B cell (primary cell): Measurements from ENCODE around the gene METTL5. TPM values are rescaled to one million over a fixed set of nuclear protein-coding genes. Genes with fewer than 3 reads are reported as not detected.
A peak's percentile ranks its signal among the peaks of the same experiment; 100 is the strongest.
"Not testable (repeated sequence)": the region's sequence is repeated elsewhere in the genome, so short reads cannot be mapped to it uniquely, and the experiment has no call there.

Source experiments
- ATAC-seq: fragments of 200-7000 bp; cut with Tn5 transposase; one replicate; pipeline ENCODE4 v1.10.0; 2021; ENCODE audit warnings: low read depth, mild to moderate bottlenecking, moderate number of reproducible peaks, moderate library complexity
- CTCF ChIA-PET: fragments of 350-600 bp; sonication (Branson Sonifier 250); formaldehyde crosslinking; loops from one replicate; lab custom pipeline; 2021; ENCODE audit warnings: antibody characterized with exemption, inconsistent platforms; lab: Charles Lee
- POLR2A ChIA-PET: fragments of 350-600 bp; sonication (Branson Sonifier 250); formaldehyde crosslinking; loops from one replicate; lab custom pipeline; 2021; ENCODE audit warnings: antibody characterized with exemption; lab: Charles Lee
- DNase-seq: peaks from one replicate; pipeline ENCODE4 v3.0.0; 2013
- H2AFZ ChIP-seq: 2 replicates; pipeline ENCODE4 v1.6.1; 2012; ENCODE audit warnings: mild to moderate bottlenecking, low read depth, low read length; ENCODE audit not compliant: insufficient read depth, poor library complexity, severe bottlenecking
- H3K27ac ChIP-seq, 2 donors: 1 replicate in 1 of 2; 2 replicates in 1 of 2; pipeline ENCODE4 v1.5.1; 2012 to 2013; ENCODE audit warnings: low read length in 2 of 2, mild to moderate bottlenecking in 2 of 2, moderate library complexity in 1 of 2
- H3K27me3 ChIP-seq, 4 experiments: fragments of 200-600 bp in 1 of 4; sonication (generic) in 1 of 4; replicated peaks in 1 of 4; 1 replicate in 2 of 4; 2 replicates in 2 of 4; pipeline versions ENCODE4 v1.6.1 to v1.7.0; 2013 to 2016; ENCODE audit warnings: low read length in 3 of 4, mild to moderate bottlenecking in 2 of 4, mixed read lengths in 1 of 4, moderate library complexity in 1 of 4; ENCODE audit not compliant: insufficient read depth in 4 of 4, control insufficient read depth in 3 of 4; ENCODE audit errors: control extremely low read depth in 1 of 4
- H3K36me3 ChIP-seq, 2 experiments: replicated peaks in 1 of 2; 1 replicate in 1 of 2; 2 replicates in 1 of 2; pipeline versions ENCODE4 v1.6.1 to v1.7.1; 2013; ENCODE audit warnings: low read length in 1 of 2; ENCODE audit not compliant: insufficient read depth in 2 of 2, control insufficient read depth in 1 of 2; ENCODE audit errors: control extremely low read depth in 1 of 2, extremely low read depth in 1 of 2
- H3K4me1 ChIP-seq, 2 donors: fragments of 200-600 bp in 1 of 2; sonication (generic) in 1 of 2; 1 replicate in 1 of 2; 2 replicates in 1 of 2; pipeline versions ENCODE4 v1.5.1 to v1.6.1; 2013 to 2017; ENCODE audit warnings: low read length in 2 of 2; ENCODE audit not compliant: control insufficient read depth in 2 of 2, insufficient read depth in 2 of 2
- H3K4me2 ChIP-seq: replicated peaks from 2 replicates; pipeline ENCODE3; 2012; ENCODE audit warnings: mild to moderate bottlenecking, low read depth, low read length; ENCODE audit not compliant: poor library complexity, severe bottlenecking
- H3K4me3 ChIP-seq, 5 experiments: fragments of 200-600 bp in 1 of 5; sonication (generic) in 1 of 5; 1 replicate in 3 of 5; 2 replicates in 2 of 5; pipeline versions ENCODE4 v1.5.1 to v1.7.0; 2011 to 2016; ENCODE audit warnings: low read length in 4 of 5, mild to moderate bottlenecking in 4 of 5, low read depth in 2 of 5, control low read depth in 1 of 5, moderate library complexity in 1 of 5; ENCODE audit not compliant: insufficient read depth in 1 of 5; ENCODE audit errors: control extremely low read depth in 1 of 5, extremely low read depth in 1 of 5
- H3K79me2 ChIP-seq: fragments of 200-600 bp; sonication (generic); one replicate; pipeline ENCODE4 v1.6.0; 2016; ENCODE audit warnings: low read length; ENCODE audit not compliant: control insufficient read depth, insufficient read depth
- H3K9ac ChIP-seq: fragments of 200-600 bp; sonication (generic); 2 replicates; pipeline ENCODE4 v1.6.1; 2017; ENCODE audit warnings: mild to moderate bottlenecking, low read length, moderate library complexity
- H3K9me3 ChIP-seq, 3 donors: one replicate each; pipeline versions ENCODE4 v1.6.1 to v1.7.1; 2013; ENCODE audit warnings: low read length in 2 of 3; ENCODE audit not compliant: control insufficient read depth in 2 of 3, insufficient read depth in 1 of 3; ENCODE audit errors: control extremely low read depth in 1 of 3
- H4K20me1 ChIP-seq: 2 replicates; pipeline ENCODE4 v1.6.0; 2012; ENCODE audit warnings: mild to moderate bottlenecking, low read length; ENCODE audit not compliant: insufficient read depth, control insufficient read depth, poor library complexity, severe bottlenecking
- H3K27ac Mint-ChIP-seq: one replicate; pipeline ENCODE4 v1.8.0; 2021; ENCODE audit warnings: mixed read lengths
- H3K27me3 Mint-ChIP-seq: one replicate; pipeline ENCODE4 v1.8.0; 2021; ENCODE audit warnings: mixed read lengths
- H3K4me1 Mint-ChIP-seq: one replicate; pipeline ENCODE4 v1.8.0; 2021; ENCODE audit warnings: mixed read lengths
- H3K4me3 Mint-ChIP-seq: one replicate; pipeline ENCODE4 v1.8.0; 2021; ENCODE audit warnings: mixed read lengths
- H3K9me3 Mint-ChIP-seq: one replicate; pipeline ENCODE4 v1.8.0; 2022; ENCODE audit warnings: mixed read lengths; ENCODE audit not compliant: insufficient read depth
- EZH2 ChIP-seq: IDR thresholded peaks from 2 replicates; pipeline ENCODE4 v1.6.1; 2012; ENCODE audit warnings: borderline replicate concordance, low read depth, mild to moderate bottlenecking, moderate library complexity, low read length; ENCODE audit not compliant: insufficient read depth, poor library complexity, severe bottlenecking
- WGBS: methylation state at CpG from one replicate; pipeline ENCODE4 v1.1.5; 2013; ENCODE audit warnings: missing lambda C conversion rate; ENCODE audit not compliant: insufficient coverage; 5-methylcytosine and 5-hydroxymethylcytosine counted together
- intact Hi-C: fragments of 100-400 bp; cut with micrococcal nuclease; formaldehyde crosslinking; loops from one replicate; pipeline ENCODE4 v1.10.0; 2022
- polyA plus RNA-seq: library from polyadenylated mRNA; depleted of rRNA; stranded (reverse); fragments of >200 nt; gene quantifications from 2 replicates; pipeline ENCODE4 v1.2.3, GENCODE V29; 2012
- total RNA-seq, 2 donors: library from RNA; stranded (reverse); fragments of 120-200 nt in 1 of 2; gene quantifications; 1 replicate in 1 of 2; 2 replicates in 1 of 2; pipeline versions ENCODE4 v1.2.3 to v1.2.4, GENCODE V29; 2013 to 2022
- TF ChIP-seq, protein P1 (sequence below): fragments of 200-600 bp; IDR thresholded peaks from one replicate; pipeline ENCODE4 v1.8.0; 2022; ENCODE audit warnings: antibody characterized with exemption, mild to moderate bottlenecking

METTL5 gene
- total and polyA plus RNA-seq, 2 donors (not counting 1 experiment from before 2014, with no cell fraction given), result 12.7 to 36.4 TPM

DNA sequence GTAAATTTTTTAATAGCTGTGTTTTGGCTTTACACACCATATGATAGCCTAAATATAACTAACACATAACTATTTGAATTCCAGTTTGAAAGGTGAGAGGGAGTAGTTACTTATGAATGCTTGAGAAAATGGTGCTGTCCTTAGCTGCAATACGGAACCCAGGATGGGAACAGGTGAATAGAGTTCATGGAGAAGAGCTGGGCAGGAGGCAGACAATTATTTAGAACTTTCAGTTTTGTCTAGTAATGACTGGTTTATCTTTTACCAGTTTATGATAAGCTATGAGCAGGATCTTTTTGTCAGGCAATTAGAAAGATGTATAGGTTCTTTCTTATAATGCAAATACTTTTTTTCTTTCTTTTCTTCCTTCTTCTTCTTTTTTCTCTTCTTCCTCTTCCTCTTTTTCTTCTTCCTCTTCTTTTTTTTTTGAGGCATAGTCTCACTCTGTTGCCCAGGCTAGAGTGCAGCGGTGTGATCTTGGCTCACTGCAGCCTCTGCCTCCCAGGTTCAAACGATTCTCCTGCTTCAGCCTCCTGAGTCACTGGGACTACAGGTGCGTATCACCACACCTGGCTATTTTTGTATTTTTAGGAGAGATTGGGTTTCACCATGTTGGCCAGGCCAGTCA is 28.4 kb upstream of the METTL5 start:
- TF ChIP-seq EZH2, result no peak
- TF ChIP-seq, protein P1, sequence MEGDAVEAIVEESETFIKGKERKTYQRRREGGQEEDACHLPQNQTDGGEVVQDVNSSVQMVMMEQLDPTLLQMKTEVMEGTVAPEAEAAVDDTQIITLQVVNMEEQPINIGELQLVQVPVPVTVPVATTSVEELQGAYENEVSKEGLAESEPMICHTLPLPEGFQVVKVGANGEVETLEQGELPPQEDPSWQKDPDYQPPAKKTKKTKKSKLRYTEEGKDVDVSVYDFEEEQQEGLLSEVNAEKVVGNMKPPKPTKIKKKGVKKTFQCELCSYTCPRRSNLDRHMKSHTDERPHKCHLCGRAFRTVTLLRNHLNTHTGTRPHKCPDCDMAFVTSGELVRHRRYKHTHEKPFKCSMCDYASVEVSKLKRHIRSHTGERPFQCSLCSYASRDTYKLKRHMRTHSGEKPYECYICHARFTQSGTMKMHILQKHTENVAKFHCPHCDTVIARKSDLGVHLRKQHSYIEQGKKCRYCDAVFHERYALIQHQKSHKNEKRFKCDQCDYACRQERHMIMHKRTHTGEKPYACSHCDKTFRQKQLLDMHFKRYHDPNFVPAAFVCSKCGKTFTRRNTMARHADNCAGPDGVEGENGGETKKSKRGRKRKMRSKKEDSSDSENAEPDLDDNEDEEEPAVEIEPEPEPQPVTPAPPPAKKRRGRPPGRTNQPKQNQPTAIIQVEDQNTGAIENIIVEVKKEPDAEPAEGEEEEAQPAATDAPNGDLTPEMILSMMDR, result no peak
- no peak overlapping the region for H3K4me3 ChIP-seq
- H3K27me3 ChIP-seq, result no peaks in the 10 kb centered on the region
- Mint-ChIP-seq H3K4me1 (peaks cover 20% of the 10 kb centered on the region), H3K27ac (no peak overlapping the region), H3K27me3 (no peaks in the 10 kb centered on the region), H3K4me3 (peak overlapping the region; percentile 21), H3K9me3 (peaks cover 3% of the 10 kb centered on the region)
- peak overlapping the region in 1 of 2 donors; percentile 28 for H3K27ac ChIP-seq
- H3K36me3 ChIP-seq, result no peaks in the 10 kb centered on the region
- CTCF ChIA-PET, result no interaction called here
- peaks cover 10% of the 10 kb centered on the region for H4K20me1 ChIP-seq
- H3K79me2 ChIP-seq, result peaks cover 31% of the 10 kb centered on the region
- peaks cover 3 to 8% of the 10 kb centered on the region in 2 donors for H3K4me1 ChIP-seq
- POLR2A ChIA-PET, result interaction anchor here (0.7 kb wide), 1 partner anchor 21 kb away, joined by 8 read pairs; no protein-coding TSS in a partner anchor
- H2AFZ ChIP-seq, result no peak overlapping the region
- H3K9me3 ChIP-seq, result peaks cover 0 to 25% (median 0%) of the 10 kb centered on the region in 3 donors
- DNase-seq, result no peak
- peak overlapping the region; percentile 23 for H3K4me2 ChIP-seq
- 100% methylated on average over 1 of the region's 4 CpGs for WGBS
- intact Hi-C loops, result no loop called here
- no peak for ATAC-seq
- no peak overlapping the region for H3K9ac ChIP-seq

DNA sequence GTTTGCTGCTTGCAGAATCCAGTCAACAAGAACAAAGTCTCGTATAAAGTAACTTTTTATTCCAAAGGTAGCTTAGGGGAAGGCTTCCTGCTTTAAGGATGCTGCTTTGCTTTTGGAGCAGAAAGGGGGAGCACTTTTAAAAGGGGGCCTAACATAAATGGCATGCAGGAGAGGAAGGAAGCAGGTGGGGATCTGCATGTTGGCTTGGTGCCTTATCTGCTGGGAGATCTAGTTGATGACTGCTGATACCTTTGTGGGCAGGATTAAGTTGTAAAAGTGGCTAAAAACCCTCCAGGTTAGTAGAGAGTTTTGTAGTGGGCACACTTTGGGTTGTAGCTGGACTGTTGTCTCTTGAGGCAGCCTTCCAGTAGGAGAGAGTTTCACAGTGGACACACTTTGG is 25.0 kb upstream of the METTL5 start:
- Mint-ChIP-seq H3K27me3 (no peaks in the 10 kb centered on the region), H3K4me1 (peaks cover 24% of the 10 kb centered on the region), H3K4me3 (no peak overlapping the region), H3K9me3 (peaks cover 3% of the 10 kb centered on the region), H3K27ac (no peak overlapping the region)
- Histone ChIP-seq H3K4me2 (no peak overlapping the region), H3K79me2 (peaks cover 57% of the 10 kb centered on the region), H3K36me3 (no peaks in the 10 kb centered on the region), H3K4me1 (peaks cover 3 to 8% of the 10 kb centered on the region in 2 donors), H3K27me3 (no peaks in the 10 kb centered on the region), H3K27ac (no peak overlapping the region), H3K9ac (no peak overlapping the region), H4K20me1 (peaks cover 4% of the 10 kb centered on the region), H2AFZ (no peak overlapping the region), H3K9me3 (peaks cover 0 to 13% (median 0%) of the 10 kb centered on the region in 3 donors), H3K4me3 (no peak overlapping the region)
- intact Hi-C loops, result no loop called here
- TF ChIP-seq, protein P1, result no peak
- no peak for TF ChIP-seq EZH2
- ATAC-seq, result no peak
- ChIA-PET CTCF (no interaction called here), POLR2A (no interaction called here)
- no peak for DNase-seq
- no CpG with 5 or more reads among the region's 1 CpG for WGBS

DNA sequence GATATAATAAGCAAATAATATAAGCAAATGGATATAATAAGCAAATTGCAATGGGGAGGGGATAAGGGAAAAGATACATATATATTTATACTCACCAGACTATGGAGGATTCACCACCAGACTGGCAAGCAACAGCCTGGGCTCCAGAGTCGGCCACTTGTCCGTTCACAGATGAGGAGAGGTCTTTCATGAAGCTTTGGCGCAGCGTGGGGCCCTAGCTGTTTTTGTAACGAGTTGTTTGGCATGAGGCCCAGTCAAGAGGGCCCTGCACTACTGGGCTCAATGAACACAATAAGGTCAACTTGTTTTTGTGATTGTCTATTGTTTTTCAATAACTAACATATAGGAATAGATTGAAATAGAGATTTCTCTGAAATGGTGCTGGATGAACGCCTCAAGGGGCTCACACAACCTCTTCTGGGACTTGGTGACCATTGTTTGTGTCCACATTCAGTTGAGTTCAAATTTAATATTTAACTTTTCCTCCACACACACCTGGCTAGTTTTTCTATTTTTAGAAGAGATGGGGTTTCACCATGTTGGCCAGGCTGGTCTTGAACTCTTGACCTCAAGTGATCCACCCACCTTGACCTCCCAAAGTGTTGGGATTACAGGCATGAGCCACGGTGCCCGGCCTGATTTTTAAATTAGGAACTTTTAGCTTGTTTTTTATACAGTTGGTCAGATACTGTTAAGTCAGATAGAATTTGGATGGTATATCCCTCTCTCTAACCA is 24.4 kb upstream of the METTL5 start:
- H3K4me3 Mint-ChIP-seq, intact Hi-C loops, DNase-seq, H3K36me3 ChIP-seq, H4K20me1 ChIP-seq, H3K27me3 ChIP-seq, H3K27ac Mint-ChIP-seq, CTCF ChIA-PET, H3K27me3 Mint-ChIP-seq, H3K9me3 Mint-ChIP-seq, H2AFZ ChIP-seq, H3K4me2 ChIP-seq, POLR2A ChIA-PET, H3K27ac ChIP-seq, H3K9ac ChIP-seq, H3K4me1 ChIP-seq, ATAC-seq, H3K4me3 ChIP-seq: not testable (repeated sequence)
- peaks cover 62% of the 10 kb centered on the region for H3K79me2 ChIP-seq
- peaks cover 25% of the 10 kb centered on the region for H3K4me1 Mint-ChIP-seq
- peaks cover 0 to 13% (median 0%) of the 10 kb centered on the region in 3 donors for H3K9me3 ChIP-seq
- WGBS, result 100% methylated on average over 1 of the region's 8 CpGs
